Measurements from ENCODE around the gene BLOC1S1.
A peak's percentile ranks its signal among the peaks of the same experiment; 100 is the strongest.

DNA sequence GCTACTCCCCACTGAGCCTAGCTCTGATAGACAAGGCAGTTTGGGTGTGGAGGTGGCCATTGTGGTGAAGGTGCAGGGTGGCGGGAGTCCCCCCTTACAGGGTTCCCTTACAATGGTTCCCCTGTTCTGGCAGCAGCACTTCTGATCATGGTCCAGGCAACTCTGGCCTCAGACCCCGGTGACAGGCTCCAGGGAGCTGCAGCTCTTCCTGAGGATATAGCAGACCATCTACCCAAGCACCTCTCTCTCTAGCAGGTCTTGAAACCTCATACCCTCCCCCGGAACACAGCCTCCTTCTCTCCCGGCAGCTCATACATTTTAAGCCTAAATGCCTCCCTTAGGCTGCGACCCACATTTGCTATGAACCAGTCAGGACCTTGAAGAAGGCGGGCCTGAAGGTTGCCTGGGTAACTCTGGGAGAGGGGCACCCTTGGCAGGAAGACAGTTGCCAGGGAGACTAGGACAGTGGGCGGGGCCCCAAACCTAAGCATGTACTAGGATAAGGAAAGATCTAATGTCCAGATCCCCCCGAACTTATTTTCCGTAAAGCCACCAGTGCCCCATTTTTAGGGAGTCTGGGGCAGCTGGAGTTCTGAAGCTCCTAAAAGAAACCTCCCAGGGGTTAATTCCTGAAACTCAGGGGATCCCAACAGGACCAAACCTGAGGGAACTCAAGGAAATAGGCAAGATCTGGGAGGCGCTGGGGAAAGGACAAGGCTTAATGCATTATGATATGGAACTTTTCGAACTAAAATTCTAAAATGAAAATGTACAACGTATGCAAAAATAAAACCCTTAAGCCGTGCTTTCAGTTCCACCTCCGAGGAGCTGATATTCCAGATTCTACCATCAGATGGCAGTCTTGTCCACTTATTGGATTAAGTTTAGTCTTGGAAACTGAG is 22.5 kb downstream of the BLOC1S1 start:
- no peak for TF ChIP-seq POLR2AphosphoS5 (IDR thresholded peaks at IDR 0.05)
- TF ChIP-seq, protein P1, sequence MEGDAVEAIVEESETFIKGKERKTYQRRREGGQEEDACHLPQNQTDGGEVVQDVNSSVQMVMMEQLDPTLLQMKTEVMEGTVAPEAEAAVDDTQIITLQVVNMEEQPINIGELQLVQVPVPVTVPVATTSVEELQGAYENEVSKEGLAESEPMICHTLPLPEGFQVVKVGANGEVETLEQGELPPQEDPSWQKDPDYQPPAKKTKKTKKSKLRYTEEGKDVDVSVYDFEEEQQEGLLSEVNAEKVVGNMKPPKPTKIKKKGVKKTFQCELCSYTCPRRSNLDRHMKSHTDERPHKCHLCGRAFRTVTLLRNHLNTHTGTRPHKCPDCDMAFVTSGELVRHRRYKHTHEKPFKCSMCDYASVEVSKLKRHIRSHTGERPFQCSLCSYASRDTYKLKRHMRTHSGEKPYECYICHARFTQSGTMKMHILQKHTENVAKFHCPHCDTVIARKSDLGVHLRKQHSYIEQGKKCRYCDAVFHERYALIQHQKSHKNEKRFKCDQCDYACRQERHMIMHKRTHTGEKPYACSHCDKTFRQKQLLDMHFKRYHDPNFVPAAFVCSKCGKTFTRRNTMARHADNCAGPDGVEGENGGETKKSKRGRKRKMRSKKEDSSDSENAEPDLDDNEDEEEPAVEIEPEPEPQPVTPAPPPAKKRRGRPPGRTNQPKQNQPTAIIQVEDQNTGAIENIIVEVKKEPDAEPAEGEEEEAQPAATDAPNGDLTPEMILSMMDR (IDR thresholded peaks at IDR 0.05) = peak; percentile 87 to 95 (median 93)

Measured in upper lobe of left lung (tissue), 4 donors.